Measurements from ENCODE around the gene STK32B.

DNA sequence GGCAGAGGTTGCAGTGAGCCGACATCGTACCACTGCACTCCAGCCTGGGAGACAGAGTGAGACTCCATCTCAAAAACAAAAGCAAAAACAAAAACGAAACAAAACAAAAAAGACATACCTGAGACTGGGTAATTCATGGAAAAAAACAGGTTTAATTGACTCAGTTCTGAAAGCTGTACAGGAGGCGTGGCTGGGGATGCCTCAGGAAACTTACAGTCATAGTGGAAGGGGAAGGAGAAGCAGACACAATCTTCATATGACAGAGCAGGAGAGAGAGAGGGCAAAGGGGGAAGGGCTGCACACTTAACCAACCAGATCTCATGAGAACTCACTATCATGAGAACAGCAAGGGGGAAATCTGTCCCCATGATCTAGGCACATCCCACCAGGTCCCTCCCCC, 229.5 kb downstream of the STK32B start:
- no peak for TF ChIP-seq RAD21 (IDR thresholded peaks at IDR 0.05; ENCODE audit: low read length)
- TF ChIP-seq FOS (IDR thresholded peaks at IDR 0.05; ENCODE audit: low read depth, low read length), result no peak
- no peak for TF ChIP-seq CTCF (conservative IDR thresholded peaks at IDR 0.05; ENCODE audit: low read depth, low read length)
- TF ChIP-seq POLR2A (IDR thresholded peaks at IDR 0.05; ENCODE audit: low read depth, low read length), result no peak
- TF ChIP-seq RCOR1 (IDR thresholded peaks at IDR 0.05; ENCODE audit: insufficient replicate concordance, low read length), result no peak
- TF ChIP-seq RFX5 (IDR thresholded peaks at IDR 0.05; ENCODE audit: low read depth, low read length), result no peak
- no peak for TF ChIP-seq SMC3 (IDR thresholded peaks at IDR 0.05; ENCODE audit: low read depth, low read length)
